ENCODE data around the gene STARD3NL. TPM values are rescaled to one million over a fixed set of nuclear protein-coding genes. Genes with fewer than 3 reads are reported as not detected.
A peak's percentile ranks its signal among the peaks of the same experiment; 100 is the strongest.
"Not testable (repeated sequence)": the region's sequence is repeated elsewhere in the genome, so short reads cannot be mapped to it uniquely, and the experiment has no call there.

STARD3NL gene
- total RNA-seq, 1 donor from 2014 or later: 8.4 TPM

GRCh38 chr7:38223306-38223705 lies 45.3 kb downstream of the STARD3NL start:
- ATAC-seq: no peak

DNA sequence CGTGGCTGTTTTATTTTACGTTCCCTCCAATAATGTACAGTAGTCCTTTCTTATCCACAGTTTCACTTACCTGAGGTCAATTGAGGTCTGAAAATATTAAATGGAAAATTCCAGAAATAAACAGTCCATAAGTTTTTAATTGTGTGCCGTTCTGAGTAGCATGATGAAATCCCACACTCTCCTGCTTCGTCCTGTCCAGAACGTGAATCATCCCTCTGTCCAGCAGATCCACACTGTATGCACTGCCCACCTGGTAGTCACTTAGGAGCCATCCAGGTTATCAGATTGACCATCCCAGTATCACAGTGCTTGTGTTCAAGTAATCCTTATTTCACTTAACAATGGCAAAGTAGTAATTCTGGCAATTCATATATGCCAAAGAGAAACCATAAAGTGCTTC lies 46.3 kb downstream of the STARD3NL start:
- no peak for ATAC-seq

- ATAC-seq: no peak
These were observed 51.3 kb downstream of the STARD3NL start for GRCh38 chr7:38229386-38229785.

- no peak for ATAC-seq
These were observed 52.0 kb downstream of the STARD3NL start for GRCh38 chr7:38229884-38230642.

DNA sequence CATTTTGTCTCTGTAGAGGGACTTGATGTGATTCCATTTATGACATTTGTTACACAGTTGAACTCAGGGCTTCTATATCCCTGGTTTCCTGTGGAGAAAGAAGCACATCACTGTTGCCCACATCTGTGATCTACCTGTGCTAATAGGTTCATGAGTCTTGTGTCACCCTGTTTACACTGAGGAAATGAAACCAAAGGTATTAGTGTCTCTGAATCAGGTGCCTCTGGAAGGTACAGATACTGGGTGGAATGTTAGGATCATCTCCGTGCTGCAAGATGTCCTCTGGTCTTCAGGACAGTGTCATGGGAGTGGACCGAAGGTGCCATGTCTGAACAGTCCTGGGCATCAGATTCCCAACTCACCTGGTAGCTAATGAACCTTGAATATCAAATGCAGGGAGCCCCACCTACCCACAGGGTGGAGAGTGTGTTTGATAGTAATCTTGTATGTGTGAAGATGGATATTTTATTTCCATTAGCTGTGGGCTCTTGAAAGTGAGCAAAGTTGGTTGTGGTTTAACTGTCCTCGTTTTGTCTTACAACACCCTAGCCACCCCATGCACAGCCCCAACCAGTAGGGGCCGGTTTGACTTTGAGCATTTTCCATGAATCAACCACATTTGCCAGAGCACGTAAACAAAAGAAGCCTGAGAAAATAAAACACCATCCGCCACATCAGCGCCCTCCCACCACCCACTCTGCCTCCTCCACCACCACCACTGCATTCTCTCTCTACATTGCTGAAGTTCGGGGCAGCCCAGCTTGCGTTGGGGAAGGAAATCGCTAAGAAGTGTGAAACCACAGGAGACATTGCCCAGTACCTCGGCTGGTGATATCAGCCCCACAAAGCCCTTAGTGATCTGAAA lies 54.7 kb downstream of the STARD3NL start:
- peak; percentile 32 for ATAC-seq

- ATAC-seq: not testable (repeated sequence)
These were observed 56.7 kb downstream of the STARD3NL start for GRCh38 chr7:38234759-38235158.

GRCh38 chr7:38235606-38236005 lies 57.6 kb downstream of the STARD3NL start:
- no peak for ATAC-seq

GRCh38 chr7:38239129-38239528 lies 61.1 kb downstream of the STARD3NL start:
- not testable (repeated sequence) for ATAC-seq

DNA sequence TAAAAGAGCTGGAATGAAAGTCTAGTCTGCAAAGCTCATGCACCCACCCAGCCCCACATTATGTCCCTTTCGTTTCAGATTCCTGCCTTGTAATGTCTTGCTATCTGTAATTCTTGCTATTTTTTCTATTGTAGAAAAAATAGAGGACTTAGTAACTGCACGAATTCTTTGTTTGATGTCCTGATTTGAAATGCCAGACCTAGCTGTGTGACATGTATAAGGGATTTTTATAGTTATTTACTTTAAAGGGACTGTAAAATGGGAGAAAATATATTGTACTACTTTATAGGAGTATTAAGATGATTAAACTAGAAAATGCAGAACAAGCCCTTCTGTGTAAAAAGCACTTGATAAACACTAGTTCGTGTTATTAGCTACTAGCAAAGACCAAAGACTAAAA lies 63.0 kb downstream of the STARD3NL start:
- ATAC-seq: no peak

DNA sequence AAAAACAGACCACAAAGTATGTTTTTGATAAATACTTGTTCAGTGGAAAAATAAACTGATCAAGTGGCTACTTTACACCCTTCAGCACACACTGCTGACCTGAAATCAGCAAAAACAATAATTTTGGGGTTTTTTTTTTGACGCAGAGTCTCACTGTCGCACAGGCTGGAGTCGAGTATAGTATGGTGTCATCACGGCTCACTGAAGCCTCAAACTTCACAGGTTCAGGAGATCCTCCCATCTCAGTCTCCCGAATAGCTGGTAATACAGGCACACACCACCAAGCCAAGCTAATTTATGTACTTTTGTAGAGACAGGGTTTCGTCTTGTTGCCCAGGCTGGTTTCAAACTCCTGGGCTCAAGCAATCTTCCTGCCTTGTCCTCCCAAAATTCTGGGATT lies 64.8 kb downstream of the STARD3NL start:
- ATAC-seq: no peak

- ATAC-seq: not testable (repeated sequence)
These were observed 65.3 kb downstream of the STARD3NL start for GRCh38 chr7:38243345-38243744.

DNA sequence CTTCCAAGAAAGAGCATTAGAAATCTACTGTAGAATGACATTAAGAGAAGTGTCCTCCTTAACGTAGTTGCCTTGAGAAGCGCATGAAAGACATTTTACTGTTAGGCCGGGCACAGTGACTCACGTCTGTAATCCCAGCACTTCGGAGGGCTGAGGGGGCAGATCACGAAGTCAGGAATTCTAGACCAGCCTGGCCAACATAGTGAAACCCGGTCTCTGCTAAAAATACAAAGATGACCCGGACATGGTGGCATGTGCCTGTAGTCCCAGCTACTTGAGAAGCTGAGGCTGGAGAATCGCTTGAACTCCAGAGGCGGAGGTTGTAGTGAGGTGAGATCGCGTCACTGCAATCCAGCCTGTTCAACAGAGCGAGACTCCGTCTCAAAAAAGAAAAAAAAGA lies 66.5 kb downstream of the STARD3NL start:
- no peak for ATAC-seq

GRCh38 chr7:38245409-38245977 lies 67.4 kb downstream of the STARD3NL start:
- ATAC-seq: no peak

GRCh38 chr7:38248069-38248567 lies 70.1 kb downstream of the STARD3NL start:
- ATAC-seq: no peak

GRCh38 chr7:38249849-38250248 lies 71.8 kb downstream of the STARD3NL start:
- not testable (repeated sequence) for ATAC-seq

DNA sequence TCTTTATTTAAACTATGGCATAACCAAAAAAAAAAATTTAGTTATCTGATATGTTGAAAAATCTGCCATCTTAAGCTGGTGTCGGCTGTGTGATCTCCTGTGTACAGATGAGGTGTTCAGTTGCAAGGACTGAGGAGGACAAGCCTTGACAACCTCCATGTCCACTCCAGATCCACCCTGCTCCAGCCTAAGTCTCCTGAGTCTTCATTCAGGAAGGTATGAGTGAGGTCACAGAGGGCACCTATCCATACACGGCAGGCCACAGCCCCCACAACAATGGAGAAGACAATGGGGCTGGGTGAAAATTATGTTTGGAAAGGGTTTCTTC lies 79.3 kb downstream of the STARD3NL start:
- no peak for ATAC-seq

DNA sequence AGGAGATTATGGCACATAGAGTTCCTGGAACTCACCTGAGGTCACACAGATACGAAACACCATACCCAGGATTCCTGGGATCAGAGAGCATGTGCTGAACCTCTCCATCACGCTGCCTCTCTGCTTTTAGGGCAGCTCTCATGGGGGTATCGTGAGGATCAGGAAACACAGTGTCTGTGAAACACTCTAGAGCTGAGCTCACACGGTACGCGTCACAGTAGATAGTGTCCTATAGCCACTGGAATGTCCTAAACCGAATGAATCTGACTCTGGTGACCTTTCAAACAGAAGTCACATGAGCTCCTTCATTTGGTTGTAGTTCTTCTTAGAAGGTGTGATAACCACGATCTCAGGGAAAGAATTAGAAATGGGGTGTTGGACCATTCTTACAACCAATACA lies 81.1 kb downstream of the STARD3NL start:
- not testable (repeated sequence) for ATAC-seq

DNA sequence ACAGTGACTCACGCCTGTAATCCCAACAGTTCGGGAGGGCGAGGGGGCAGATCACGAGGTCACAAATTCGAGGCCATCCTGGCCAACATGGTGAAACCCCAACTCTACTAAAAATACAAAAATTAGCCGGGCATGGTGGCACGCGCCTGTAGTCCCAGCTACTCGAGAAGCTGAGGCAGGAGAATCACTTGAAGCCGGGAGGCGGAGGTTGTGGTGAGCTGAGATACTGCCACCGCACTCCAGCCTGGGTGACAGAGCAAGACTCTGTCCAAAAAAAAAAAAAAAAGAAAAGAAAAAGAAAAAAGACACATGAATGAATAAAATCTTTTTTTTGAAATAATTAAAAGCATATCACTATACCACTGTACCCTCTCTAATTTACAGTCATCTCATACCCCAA lies 83.6 kb downstream of the STARD3NL start:
- not testable (repeated sequence) for ATAC-seq

DNA sequence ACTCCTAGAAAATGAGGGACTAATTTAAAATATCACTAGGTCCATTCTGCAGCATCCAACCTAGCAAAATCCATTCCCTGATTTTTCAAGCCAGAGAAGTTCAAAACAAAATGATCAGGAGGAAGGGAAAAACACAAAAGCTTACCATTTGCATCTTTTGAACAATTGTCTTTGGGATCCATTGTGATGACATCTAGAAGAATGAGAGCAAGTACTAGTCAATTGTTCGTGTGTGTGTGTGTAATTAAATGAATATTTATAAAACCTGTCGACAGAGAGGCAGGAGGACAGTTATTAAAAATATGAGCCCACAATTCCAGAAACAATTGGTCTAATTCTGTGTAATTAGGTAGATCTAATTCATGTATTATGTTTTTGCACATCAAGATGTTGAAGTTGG lies 84.0 kb downstream of the STARD3NL start:
- not testable (repeated sequence) for ATAC-seq

- no peak for ATAC-seq
These were observed 84.5 kb downstream of the STARD3NL start for GRCh38 chr7:38262545-38262944.

- ATAC-seq: not testable (repeated sequence)
These were observed 85.2 kb downstream of the STARD3NL start for GRCh38 chr7:38263274-38263673.

- not testable (repeated sequence) for ATAC-seq
These were observed 86.6 kb downstream of the STARD3NL start for GRCh38 chr7:38264602-38265001.

DNA sequence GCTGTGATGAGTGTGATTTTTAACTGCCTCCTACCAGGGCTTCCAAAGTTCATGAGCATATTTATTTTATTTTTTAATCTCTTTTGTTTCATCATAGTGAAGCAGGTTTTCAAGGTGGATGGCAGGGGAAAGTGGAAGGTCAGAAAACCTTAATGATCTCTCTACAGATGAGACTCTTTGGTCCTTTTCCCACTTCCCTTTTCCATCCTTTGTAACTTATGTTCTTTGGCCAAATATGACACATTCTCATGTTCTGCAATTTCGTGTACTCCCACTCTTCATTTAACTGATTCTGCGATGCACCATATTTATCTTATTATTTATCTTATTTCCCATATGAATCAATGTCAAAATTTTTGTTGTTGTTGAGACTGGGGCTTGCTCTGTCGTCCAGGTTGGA lies 87.9 kb downstream of the STARD3NL start:
- ATAC-seq: not testable (repeated sequence)
